IMR-90 (cell line): ENCODE measurements around the gene KTN1. TPM values are rescaled to one million over a fixed set of nuclear protein-coding genes. Genes with fewer than 3 reads are reported as not detected.

Source experiments
- ATAC-seq: fragments of 200-7000 bp; cut with Tn5 transposase; 2 replicates; pipeline ENCODE4 v1.9.1; 2020; ENCODE audit warnings: low read depth, mild to moderate bottlenecking, moderate library complexity
- BruUV-seq: library from RNA; stranded (reverse); fragments of 400-500 nt; replicated peaks from 2 replicates; lab custom pipeline; 2021; lab: Mats Ljungman, UMichigan
- CTCF ChIA-PET: fragments of 300-600 bp; formaldehyde crosslinking; extraction: SDS; loops from one replicate; lab custom pipeline; 2021; ENCODE audit warnings: antibody characterized with exemption; lab: Yijun Ruan, JAX
- POLR2A ChIA-PET: fragments of 300-600 bp; sonication (Branson Sonifier 250); formaldehyde crosslinking; loops from one replicate; lab custom pipeline; 2022; ENCODE audit warnings: antibody characterized with exemption; ENCODE audit not compliant: unreplicated experiment; lab: Charles Lee
- DNase-seq: peaks from one replicate; pipeline ENCODE4 v3.0.0; 2013
- H2AFZ ChIP-seq: replicated peaks from 2 replicates; pipeline ENCODE3; 2013; ENCODE audit warnings: low read length, mild to moderate bottlenecking; ENCODE audit not compliant: poor library complexity
- H2AK5ac ChIP-seq: 2 replicates; pipeline ENCODE4 v1.6.1; 2013; ENCODE audit warnings: low read depth, low read length, inconsistent platforms
- H2AK9ac ChIP-seq: replicated peaks from 2 replicates; pipeline ENCODE3; 2013; ENCODE audit warnings: mild to moderate bottlenecking, low read depth, low read length, moderate library complexity; ENCODE audit not compliant: poor library complexity
- H2BK120ac ChIP-seq: 2 replicates; pipeline ENCODE4 v1.6.1; 2013; ENCODE audit warnings: low read depth, low read length, inconsistent platforms
- H2BK15ac ChIP-seq: 3 replicates; pipeline ENCODE4 v1.6.1; 2013; ENCODE audit warnings: low read depth, low read length, inconsistent platforms
- H2BK20ac ChIP-seq: 2 replicates; pipeline ENCODE4 v1.6.1; 2013; ENCODE audit warnings: low read depth, mild to moderate bottlenecking, inconsistent platforms, low read length, moderate library complexity
- H2BK5ac ChIP-seq: 2 replicates; pipeline ENCODE4 v1.6.1; 2013; ENCODE audit warnings: mild to moderate bottlenecking, low read depth, low read length, inconsistent platforms; ENCODE audit not compliant: poor library complexity, severe bottlenecking
- H3K14ac ChIP-seq: replicated peaks from 2 replicates; pipeline ENCODE4 v1.6.1; 2013; ENCODE audit warnings: low read depth, low read length, inconsistent platforms
- H3K18ac ChIP-seq: 2 replicates; pipeline ENCODE4 v1.6.1; 2013; ENCODE audit warnings: low read depth, low read length, control low read depth
- H3K23ac ChIP-seq: 2 replicates; pipeline ENCODE4 v1.6.1; 2013; ENCODE audit warnings: low read depth, low read length, inconsistent platforms
- H3K27ac ChIP-seq: 2 replicates; pipeline ENCODE4 v1.5.1; 2013; ENCODE audit warnings: mild to moderate bottlenecking, control low read depth, low read length; ENCODE audit not compliant: insufficient read depth
- H3K27me3 ChIP-seq: 2 replicates; pipeline ENCODE4 v1.6.1; 2013; ENCODE audit warnings: low read length; ENCODE audit not compliant: control insufficient read depth, insufficient read depth
- H3K36me3 ChIP-seq: 2 replicates; pipeline ENCODE4 v1.6.1; 2013; ENCODE audit warnings: low read length, mixed read lengths; ENCODE audit not compliant: control insufficient read depth, insufficient read depth
- H3K4ac ChIP-seq: 2 replicates; pipeline ENCODE4 v1.6.1; 2013; ENCODE audit warnings: low read depth, low read length, inconsistent platforms
- H3K4me1 ChIP-seq: 2 replicates; pipeline ENCODE4 v1.6.1; 2013; ENCODE audit warnings: low read length, mixed read lengths; ENCODE audit not compliant: control insufficient read depth, insufficient read depth
- H3K4me2 ChIP-seq: 2 replicates; pipeline ENCODE4 v1.6.1; 2013; ENCODE audit warnings: low read depth, mild to moderate bottlenecking, control low read depth, low read length, moderate library complexity
- H3K4me3 ChIP-seq: 2 replicates; pipeline ENCODE4 v1.5.1; 2013; ENCODE audit warnings: low read depth, mild to moderate bottlenecking, control low read depth, low read length, moderate library complexity; ENCODE audit not compliant: insufficient read depth
- H3K56ac ChIP-seq: 2 replicates; pipeline ENCODE4 v1.6.1; 2013; ENCODE audit warnings: low read length, inconsistent platforms; ENCODE audit not compliant: insufficient read depth; ENCODE audit errors: extremely low read depth
- H3K79me1 ChIP-seq, 2 experiments: 2 replicates each; pipeline ENCODE4 v1.6.1; 2013; ENCODE audit warnings: low read length in 2 of 2, inconsistent platforms in 1 of 2, low read depth in 1 of 2
- H3K9ac ChIP-seq: 2 replicates; pipeline ENCODE4 v1.6.1; 2013; ENCODE audit warnings: low read depth, low read length, control low read depth
- H3K9me1 ChIP-seq: 2 replicates; pipeline ENCODE4 v1.6.1; 2013; ENCODE audit warnings: low read length, inconsistent platforms; ENCODE audit not compliant: insufficient read depth
- H3K9me3 ChIP-seq: 2 replicates; pipeline ENCODE4 v1.6.1; 2013; ENCODE audit warnings: low read length; ENCODE audit not compliant: control insufficient read depth, insufficient read depth
- H4K20me1 ChIP-seq: 2 replicates; pipeline ENCODE4 v1.6.1; 2013; ENCODE audit warnings: low read length, inconsistent platforms; ENCODE audit not compliant: insufficient read depth
- H4K5ac ChIP-seq: 2 replicates; pipeline ENCODE4 v1.6.1; 2013; ENCODE audit warnings: mild to moderate bottlenecking, low read depth, low read length, control low read depth
- H4K8ac ChIP-seq, 2 experiments: 2 replicates each; pipeline ENCODE4 v1.6.1; 2013; ENCODE audit warnings: low read depth in 2 of 2, low read length in 2 of 2, control low read depth in 1 of 2, inconsistent platforms in 1 of 2
- H4K91ac ChIP-seq: 2 replicates; pipeline ENCODE4 v1.6.1; 2013; ENCODE audit warnings: low read depth, low read length, inconsistent platforms; ENCODE audit not compliant: insufficient read depth
- FOS ChIP-seq: fragments of 150-350 bp; IDR thresholded peaks from 2 replicates; pipeline ENCODE4 v1.6.1; 2016; ENCODE audit warnings: low read depth, low read length
- RFX5 ChIP-seq: IDR thresholded peaks from 2 replicates; pipeline ENCODE4 v1.8.0; 2012; ENCODE audit warnings: low read depth, mild to moderate bottlenecking, low read length, moderate library complexity
- WGBS, 2 experiments: methylation state at CpG; one replicate each; pipeline versions ENCODE4 v1.1.5 to v1.1.7; 2013; ENCODE audit warnings: missing lambda C conversion rate in 2 of 2; ENCODE audit not compliant: insufficient read length in 1 of 2; ENCODE audit errors: extremely low coverage in 2 of 2; 5-methylcytosine and 5-hydroxymethylcytosine counted together
- dilution Hi-C: fragments of 300-500 bp; cut with HindIII; formaldehyde crosslinking; loops from one replicate; pipeline ENCODE4 v1.14.3; 2018; ENCODE audit warnings: low sequenced_read_pairs; ENCODE audit not compliant: unreplicated experiment
- in situ Hi-C: fragments of 300-500 bp; cut with MboI; formaldehyde crosslinking; loops from 3 replicates; pipeline ENCODE4 v1.14.3; 2019; ENCODE audit warnings: low sequenced_read_pairs, inconsistent platforms, mixed read lengths
- intact Hi-C: fragments of 100-400 bp; cut with micrococcal nuclease; formaldehyde crosslinking; loops from 2 replicates; pipeline ENCODE4 v1.10.0; 2022
- polyA plus RNA-seq, 3 experiments: library from polyadenylated mRNA; depleted of rRNA; stranded (reverse); fragments of >200 nt; gene quantifications; 2 replicates each; pipeline ENCODE4 v1.2.3, GENCODE V29; 2012; ENCODE audit warnings: low replicate concordance in 1 of 3
- total RNA-seq: library from RNA; depleted of rRNA; stranded (reverse); fragments of >200 nt; gene quantifications from 2 replicates; pipeline ENCODE4 v1.2.3, GENCODE V29; 2012
- TF ChIP-seq, protein P1 (sequence below): fragments of 150-350 bp; IDR thresholded peaks from 2 replicates; pipeline ENCODE4 v1.6.1; 2016; ENCODE audit warnings: low read depth, mild to moderate bottlenecking, low read length, moderate library complexity, borderline replicate concordance

The KTN1 gene
- total and polyA plus RNA-seq, 2 of the 4 experiments (the other 2 are of a cell fraction), result 42.1 to 57.2 TPM

DNA sequence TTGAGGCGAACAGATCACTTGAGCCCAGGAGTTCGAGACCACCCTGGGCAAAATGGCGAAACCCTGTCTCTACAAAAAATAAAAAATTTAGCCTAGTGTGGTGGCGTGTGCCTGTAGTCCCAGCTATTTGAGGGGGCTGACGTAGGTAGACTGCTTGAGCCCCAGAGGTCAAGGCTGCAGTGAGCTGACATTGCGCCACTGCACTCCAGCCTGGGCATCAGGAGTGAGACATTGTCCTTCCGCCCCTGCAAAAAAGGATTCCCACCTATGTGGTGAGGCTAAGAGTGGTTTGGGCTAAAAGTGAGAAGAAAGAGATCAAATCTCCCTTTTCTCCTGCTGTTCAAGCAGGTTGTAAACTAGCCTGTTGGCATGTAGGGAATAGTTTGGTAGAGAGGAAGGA lies 5.0 kb upstream of the KTN1 start:
- Histone ChIP-seq H2AFZ (no peak overlapping the region), H3K18ac (no peak overlapping the region), H3K9ac (no peak overlapping the region), H4K5ac (no peak overlapping the region), H3K23ac (no peak overlapping the region), H2AK9ac (no peak overlapping the region), H4K8ac (no peak overlapping the region), H2BK5ac (no peak overlapping the region), H2BK20ac (no peak overlapping the region), H3K4ac (no peak overlapping the region), H4K91ac (no peak overlapping the region), H3K79me1 (0 out of 4 replicates have a peak, but pooled peaks cover 0 to 6% of the 10 kb centered on the region in 2 experiments), H4K20me1 (no peaks in the 10 kb centered on the region), H3K9me3 (no peaks in the 10 kb centered on the region), H3K4me3 (no peak overlapping the region), H3K4me1 (0 out of 2 replicates have a peak, but pooled peaks cover 1% of the 10 kb centered on the region), H3K14ac (no peak overlapping the region), H3K4me2 (no peak overlapping the region), H2BK15ac (no peak overlapping the region), H3K36me3 (no peaks in the 10 kb centered on the region), H3K56ac (no peak overlapping the region), H3K27me3 (no peaks in the 10 kb centered on the region), H2BK120ac (no peak overlapping the region), H3K9me1 (no peaks in the 10 kb centered on the region), H3K27ac (no peak overlapping the region), H2AK5ac (no peak overlapping the region)
- CTCF ChIA-PET, result no interaction called here
- ATAC-seq (no peak), DNase-seq (no peak)
- in situ Hi-C loops (no loop called here), dilution Hi-C loops (no loop called here), intact Hi-C loops (no loop called here)
- POLR2A ChIA-PET, result no interaction called here
- TF ChIP-seq FOS (no peak), RFX5 (no peak)
- TF ChIP-seq, protein P1, sequence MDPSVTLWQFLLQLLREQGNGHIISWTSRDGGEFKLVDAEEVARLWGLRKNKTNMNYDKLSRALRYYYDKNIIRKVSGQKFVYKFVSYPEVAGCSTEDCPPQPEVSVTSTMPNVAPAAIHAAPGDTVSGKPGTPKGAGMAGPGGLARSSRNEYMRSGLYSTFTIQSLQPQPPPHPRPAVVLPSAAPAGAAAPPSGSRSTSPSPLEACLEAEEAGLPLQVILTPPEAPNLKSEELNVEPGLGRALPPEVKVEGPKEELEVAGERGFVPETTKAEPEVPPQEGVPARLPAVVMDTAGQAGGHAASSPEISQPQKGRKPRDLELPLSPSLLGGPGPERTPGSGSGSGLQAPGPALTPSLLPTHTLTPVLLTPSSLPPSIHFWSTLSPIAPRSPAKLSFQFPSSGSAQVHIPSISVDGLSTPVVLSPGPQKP, result no peak
- no TSS peak for BruUV-seq
- no CpG with 5 or more reads among the region's 7 CpGs for WGBS, 2 experiments
